HG02798 (cell line): ENCODE results near the gene GRHL1.
"Not testable (repeated sequence)": the region's sequence is repeated elsewhere in the genome, so short reads cannot be mapped to it uniquely, and the experiment has no call there.

Experiments
- ATAC-seq: cut with Tn5 transposase; IDR thresholded peaks from one replicate; pipeline ENCODE4 v1.9.1; 2021; ENCODE audit warnings: mild to moderate bottlenecking; ENCODE audit not compliant: unreplicated experiment, poor library complexity

GRHL1 gene

DNA sequence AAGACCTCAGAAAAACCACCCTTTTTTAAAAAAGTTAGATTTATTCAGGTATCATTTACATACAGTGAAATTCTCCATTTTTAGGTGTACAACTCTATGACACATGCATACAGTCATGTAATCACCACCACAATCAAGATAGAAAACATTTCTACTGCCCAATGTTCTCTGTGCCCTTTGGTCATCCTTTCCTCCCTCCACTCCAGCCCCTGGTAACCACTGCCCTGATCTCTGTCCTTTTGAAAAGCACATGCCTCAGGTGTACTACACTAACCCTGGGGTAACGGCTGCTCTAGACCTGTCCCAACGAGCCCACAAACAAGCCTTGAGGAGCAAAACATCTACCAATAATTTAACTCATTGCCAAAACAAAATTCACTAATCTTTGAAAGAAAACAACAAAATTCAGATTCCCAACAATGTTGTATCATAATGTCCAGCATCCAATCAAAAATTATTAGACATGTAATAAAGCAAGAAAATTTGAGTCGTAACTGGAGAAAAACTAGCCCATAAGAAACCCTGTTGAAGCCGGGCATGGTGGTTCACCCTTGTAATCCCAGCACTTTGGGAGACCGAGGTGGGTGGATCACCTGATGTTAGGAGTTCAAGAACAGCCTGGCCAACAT is 65.9 kb downstream of the GRHL1 start:
- ATAC-seq, result no peak

DNA sequence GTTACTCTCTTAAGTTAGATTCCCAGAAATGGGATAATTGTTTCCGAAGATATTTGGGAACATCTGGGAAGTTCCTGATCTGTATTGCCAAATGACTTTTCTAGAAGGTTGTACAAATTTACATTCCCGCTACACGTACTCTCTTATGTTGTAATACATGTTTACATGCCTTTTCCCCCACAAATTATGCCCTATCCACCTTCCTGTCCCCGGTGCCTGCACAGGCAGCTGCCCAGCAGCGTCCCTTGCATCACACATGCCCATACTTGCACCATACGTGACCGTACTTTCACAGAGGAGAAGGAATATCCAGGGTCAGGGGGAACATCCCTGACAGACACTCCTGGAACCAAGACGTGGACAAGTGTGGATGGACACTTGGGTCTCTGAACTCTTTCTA is 67.7 kb downstream of the GRHL1 start:
- ATAC-seq, result no peak

DNA sequence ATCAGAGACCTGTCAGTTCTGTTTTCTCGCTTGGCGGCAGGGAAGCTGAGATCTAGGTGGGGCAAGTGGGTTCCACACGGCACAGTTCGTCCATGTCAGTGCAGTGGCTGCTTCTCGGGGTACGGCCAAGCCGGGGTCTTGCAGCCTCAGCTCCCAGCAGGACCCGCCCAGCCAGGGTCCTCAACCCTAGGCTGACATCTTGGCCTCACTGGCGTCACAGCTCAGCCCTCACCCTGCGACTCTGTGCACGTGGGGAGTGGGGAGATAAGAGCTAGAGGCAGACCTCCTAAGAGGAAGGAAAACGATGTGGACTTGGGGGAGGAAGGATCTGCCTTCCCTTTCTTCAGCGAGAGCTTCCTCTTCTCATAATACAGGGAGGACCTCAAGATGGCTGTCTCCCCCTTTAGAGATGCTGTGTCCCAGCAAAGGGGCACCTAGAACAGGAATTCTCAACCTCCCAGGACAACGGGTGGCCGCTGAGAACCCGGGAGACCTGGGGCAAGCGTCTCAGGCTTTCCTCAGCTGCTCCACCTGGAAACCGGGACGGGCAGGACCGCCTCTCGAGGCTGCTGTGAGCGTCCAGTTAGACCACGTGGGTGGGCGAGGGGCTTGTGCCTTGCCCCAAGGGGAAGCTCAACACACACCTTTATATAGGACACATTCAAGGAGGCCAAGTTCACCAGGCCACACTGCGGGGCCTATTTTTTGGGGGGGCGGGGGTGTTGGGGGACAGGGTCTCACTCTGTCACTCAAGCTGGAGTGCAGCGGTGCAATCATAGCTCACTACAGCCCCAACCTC is 68.3 kb downstream of the GRHL1 start:
- ATAC-seq, result no peak

DNA sequence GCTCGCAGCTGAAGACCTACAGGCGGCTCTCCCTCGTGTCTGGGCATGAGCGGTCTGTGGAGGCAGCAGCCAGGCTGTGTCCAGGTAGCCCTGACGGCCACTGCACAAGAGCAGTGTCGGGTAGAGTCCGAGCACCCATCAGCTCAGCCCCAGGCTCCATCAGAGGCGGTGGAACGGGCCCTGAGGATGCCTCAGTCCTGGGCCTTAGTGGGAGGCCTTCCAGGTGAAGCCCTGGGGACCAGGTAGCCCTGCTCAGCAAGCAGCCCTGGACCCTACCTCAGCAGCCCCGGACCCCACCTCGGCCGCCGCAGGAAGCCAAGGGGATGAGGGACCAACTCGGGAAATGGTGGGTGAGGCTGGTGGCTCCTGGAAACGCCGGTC is 70.5 kb downstream of the GRHL1 start:
- ATAC-seq, result no peak

DNA sequence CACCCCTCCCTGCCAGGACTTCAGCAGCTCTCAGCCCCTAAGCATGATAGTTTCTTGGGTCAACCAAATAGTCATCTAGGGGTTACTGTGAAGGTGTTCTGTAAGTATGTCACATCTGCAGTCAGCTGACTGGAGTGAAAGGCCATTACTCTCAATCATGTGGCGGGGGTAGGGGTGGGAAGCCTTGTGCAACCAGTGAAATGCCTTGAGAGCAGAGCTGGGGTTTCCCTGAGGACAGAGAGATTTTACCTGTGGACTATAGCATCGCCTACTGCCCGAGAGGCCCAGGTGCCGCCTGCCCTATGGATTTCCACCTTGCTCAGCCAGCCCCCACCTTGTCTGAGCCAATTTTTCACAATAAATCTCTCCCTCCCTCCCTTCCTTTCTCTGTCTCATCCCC is 71.0 kb downstream of the GRHL1 start:
- no peak for ATAC-seq

DNA sequence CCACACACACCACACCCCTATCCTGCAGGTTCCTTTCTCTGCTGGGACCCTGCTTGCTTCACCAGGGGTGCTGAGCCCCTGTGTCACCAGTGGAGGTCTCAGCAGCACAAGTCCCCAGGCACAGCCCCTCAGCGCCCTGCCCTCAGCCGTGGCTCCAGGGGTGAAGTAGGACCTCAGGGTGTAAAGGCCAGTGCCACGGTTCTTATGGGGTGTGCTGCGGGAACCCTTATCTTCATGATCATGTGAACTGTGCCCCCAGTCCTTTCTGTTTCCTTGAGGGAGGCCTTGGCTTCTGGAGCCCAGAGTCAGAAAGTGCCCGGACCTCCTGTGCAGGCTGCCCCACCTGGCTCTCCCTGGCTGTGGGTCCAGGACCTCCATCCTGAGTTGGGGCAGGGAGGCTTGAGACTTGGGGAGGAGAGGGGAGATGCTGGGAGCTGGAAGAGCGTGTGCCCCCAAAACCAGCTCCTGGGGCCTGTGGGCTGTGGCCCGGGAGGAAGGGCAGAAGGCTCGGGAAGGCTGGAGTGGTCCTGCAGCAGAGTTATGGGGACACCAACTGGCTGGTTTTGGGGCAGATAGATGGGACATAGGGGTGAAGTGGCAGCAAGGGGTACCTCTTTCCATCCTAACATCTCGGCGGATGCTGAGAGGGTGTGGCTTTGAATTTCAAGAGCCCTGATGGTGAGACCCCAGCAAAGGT is 71.6 kb downstream of the GRHL1 start:
- no peak for ATAC-seq

DNA sequence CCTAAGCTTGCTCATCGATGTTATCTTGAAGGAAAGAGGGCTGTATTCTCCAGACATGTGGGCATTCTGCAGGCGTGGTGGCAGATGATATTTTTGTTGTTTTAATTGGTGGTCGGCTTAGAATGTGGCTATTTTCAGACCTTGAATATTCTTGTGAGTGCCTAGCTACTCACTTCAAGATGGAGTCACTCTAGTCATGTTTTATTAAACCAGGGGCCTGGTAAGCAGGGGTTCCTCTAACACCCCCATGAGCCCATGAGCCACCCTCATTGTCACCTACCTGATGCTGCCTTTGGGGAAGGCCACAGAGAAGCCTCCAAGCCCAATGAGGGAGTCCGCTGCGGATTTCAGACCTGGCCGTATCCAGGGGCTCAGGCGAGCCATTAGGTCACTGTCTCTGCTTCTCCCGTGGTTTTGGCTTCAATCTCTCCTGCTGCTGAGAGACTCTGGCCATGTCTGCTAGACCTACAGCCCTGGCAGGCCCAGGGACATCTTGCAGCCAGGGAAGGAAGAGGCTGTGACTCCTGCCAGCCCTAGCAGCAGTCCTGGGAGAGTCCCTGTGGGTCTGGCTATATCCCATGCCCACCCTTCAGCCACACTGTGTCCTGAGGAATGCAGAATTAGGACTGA is 75.6 kb downstream of the GRHL1 start:
- no peak for ATAC-seq

DNA sequence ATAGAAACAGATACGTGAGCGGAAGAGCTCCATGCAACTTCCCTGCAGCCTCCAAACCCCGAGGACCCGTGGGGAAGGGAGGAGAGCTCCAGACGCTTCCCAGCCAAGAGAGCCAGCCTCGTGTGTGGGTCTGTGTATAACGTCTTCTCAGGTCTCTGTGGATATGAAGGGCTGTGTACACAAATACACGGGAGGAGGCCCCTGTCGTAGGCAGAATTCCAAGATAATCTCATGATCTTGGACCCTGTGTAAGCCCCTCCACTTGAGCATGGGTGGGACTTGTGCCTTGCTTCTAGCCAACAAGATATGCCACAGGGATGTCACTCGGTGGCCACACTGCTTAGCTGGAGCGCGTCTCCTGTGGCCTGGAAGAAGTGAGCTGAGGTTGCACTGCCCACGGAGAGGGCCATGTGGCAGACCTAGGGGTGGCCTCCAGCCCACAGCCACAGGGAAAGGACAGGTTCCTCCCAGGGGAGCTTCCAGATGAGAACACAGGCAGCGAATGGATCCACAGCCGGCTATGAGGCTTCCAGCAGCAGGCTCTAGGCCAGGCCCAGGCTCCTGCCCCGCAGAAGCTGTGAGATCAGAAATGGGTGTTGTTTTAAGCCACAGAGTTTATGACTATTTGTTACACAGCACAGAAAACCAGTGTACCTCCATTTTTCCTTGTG is 76.3 kb downstream of the GRHL1 start:
- ATAC-seq, result no peak

DNA sequence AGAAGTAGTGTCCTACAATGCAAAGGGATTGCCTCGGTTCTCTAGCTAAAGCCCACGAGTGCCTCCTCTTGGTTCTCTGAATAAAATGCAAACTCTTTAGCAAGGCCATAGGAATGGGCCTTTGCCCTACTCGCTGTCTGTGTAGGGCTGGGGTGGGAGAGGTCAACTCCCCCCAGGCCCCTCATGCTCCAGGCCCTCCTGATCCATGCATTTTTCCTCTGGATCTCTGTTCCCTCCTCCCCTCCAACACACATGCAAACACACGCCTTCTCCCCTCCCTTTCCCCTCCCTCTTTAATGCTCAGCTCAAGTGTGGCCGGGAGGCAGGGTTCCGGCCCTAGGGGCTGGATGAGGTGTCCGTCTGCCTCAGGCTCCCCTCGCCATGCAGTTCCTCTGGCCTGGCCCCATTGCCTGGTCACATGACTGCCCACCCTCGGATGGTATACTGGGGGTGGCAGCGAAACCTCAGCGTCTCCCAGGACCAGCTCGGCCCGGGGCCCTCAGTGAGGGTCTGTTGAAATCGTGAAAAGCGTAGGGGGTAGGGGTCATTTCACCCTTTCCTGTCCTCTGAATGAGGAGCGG is 77.0 kb downstream of the GRHL1 start:
- no peak for ATAC-seq

DNA sequence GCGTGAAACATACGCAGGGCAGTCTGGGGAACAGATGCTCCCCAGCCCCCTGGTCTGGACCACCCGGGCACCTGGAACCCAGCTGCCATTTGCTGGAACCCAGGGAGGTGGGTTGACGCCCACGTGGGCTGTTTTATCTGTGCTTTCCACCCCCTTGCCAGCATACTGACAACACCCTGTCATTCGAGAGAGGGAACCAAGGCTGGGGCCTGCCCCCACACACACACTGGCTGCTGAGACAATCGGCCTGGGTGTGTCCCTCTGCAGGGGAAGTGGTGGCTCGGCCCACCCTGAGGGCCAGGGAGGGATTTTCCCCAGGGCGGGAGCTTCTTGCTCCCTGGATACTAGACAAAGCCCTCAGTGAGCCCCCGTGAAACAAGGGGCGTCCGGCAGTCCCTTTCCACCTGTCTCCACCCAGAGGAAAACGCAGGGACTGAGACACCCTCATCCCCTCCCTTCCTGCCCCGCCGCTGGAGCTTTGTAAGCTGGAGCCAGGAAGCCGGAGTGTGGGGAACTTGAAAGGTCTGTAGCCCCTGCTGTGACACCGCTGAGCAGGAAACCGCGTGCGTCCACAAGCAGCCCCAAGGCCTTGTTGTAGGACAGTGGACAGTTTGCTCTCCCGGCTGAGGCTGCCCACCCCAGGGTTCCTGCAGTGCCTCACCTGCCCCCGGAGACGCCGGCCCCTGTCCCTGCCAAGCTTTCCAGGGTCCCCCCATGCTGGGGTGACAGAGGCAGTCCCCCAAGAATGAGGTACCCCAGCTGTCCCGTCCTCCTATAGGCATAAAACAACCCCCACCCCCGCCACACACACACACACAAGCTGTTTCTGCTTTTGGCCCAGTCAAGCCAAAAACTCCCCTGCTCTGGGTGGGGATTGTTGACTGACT is 77.7 kb downstream of the GRHL1 start:
- ATAC-seq, result peak; percentile 69

DNA sequence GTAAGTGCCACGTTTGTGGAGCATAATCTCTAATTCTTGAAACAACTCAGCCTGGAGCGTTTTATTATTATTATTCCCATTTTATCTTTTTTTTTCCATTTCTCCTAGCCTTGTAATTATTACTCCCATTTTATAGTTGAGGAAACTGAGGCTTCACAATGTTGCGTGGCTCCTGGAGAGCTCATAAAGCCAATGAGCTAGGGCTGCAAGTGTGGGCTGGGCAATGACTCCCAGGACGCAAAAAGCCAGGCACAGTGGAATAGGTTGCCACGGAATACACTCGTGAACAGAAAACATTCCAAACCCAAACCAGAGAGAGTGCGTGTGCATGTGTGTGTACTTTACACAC is 78.4 kb downstream of the GRHL1 start:
- no peak for ATAC-seq

DNA sequence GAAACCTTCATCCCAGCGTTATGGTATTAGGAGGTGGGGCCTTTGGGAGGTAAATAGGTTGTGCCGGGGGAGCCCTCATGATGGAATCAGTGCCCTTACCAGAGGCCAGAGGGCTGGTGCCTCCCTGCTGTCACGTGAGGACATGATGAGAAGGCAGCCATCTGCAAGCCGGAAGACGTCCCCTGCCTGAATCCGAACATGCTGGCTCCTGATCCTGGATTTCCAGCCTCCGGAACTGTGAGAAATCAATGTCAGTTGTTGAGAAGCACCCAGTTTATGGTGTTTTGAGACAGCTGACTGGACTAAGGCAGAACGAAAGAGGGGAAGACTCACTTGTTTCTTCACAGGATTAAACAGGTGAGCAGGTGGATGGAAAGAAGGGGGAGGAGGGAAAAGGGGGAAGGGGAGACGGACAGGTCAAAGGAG is 78.8 kb downstream of the GRHL1 start:
- no peak for ATAC-seq

DNA sequence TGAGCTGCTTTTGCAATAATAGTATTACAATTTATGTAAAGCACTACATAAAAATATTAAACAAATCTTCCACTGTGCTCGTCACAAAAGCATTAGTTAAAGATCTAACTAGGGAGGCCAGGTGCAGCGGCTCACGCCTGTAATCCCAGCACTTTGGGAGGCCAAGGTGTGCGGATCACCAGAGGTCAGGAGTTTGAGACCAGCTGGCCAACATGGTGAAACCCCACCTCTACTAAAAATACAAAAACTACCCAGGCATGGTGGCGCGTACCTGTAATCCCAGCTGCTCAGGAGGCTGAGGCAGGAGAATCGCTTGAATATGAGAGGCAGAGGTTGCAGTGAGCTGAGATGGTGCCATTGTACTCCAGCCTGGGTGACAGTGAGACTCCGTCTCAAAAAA is 79.3 kb downstream of the GRHL1 start:
- ATAC-seq, result not testable (repeated sequence)

DNA sequence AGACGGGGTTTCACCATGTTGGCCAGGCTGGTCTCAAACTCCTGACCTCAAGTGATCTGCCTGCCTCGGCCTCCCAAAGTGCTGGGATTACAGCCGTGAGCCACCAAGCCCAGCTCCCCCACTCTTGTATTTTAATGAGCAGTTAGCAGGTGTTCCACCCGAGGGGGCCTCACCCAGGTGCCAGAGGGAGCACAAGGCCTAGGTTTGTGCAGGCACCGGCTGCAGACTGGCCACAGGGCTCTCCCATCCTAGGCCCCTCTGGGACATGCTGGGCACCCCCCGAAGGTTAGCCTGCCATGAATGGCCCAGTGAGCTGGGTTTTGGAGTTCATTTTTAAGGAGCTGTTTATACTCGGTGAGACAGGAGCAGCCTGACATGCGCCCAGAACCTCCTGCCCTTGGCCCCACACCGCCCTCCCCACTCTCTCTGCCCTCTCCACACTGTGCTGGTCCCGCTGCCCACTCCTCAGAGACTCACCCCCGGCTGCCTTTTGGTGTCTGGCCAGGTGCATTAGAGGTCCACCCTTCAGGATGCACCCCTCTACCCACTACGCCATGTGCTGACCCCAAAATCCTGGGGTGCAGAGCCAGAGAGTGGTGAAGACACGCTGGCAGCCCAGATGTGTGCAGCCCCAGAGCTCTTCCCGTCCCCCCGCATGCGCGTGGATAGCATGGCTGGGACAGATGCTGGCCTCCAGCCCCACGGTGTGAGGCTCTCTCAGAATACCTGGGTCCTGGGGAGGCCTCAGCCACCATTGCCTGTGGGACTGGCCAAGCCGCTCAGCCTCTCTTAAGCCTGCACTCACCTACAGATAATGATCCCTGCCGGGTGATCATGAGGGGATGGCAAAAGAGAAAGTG is 80.6 kb downstream of the GRHL1 start:
- ATAC-seq, result no peak

DNA sequence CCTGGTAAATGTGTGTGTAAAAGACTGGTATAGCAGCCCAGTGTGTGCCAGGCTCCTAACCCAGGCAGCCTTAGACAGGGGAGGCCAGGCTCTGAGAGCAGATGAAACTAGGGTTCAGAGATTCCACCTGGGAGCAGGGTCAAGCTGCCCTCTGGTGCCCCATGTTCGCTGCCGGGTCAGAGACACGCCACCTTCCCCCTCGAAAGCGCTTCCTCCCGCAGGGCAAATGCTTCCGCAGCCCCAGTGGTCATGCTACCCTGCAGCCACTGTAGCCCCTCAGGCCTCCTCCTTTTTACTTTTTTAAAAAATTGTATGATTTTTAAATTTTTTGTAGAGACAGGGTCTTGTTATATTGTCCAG is 81.2 kb downstream of the GRHL1 start:
- ATAC-seq, result no peak

DNA sequence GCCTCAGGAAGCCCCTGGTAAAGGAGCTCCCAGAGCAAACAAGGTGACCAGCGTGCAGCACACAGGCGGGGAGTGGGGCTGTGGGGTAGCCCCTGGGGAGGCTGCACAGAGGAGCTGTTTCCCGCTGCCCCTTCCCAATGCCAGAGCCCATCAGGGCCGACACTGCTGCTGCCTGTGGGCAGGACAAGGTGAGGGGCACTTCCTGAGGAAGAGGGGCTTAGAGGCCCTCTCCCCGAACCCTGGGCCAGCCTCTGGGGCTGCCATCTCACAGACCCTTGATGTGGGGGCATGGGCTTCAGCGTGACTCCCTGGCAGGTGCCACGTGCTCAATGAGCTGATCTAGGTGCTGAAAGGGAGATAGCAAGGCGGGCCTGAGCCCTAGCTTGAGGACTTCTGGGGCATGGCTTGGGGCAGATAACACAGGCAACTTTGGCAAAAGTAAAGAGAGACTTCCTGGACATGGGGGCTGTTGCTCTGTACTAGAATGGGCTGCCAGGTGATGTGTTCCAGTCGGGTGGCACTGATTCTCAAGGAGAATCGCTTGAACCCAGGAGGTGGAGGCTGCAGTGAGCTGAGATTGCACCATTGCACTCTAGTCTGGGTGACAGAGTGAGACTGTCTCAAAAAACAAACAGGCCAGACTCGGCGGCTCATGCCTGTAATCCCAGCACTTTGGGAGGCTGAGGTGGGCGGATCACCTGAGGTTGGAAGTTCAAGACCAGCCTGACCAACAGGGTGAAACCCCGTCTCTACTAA is 81.9 kb downstream of the GRHL1 start:
- no peak for ATAC-seq

DNA sequence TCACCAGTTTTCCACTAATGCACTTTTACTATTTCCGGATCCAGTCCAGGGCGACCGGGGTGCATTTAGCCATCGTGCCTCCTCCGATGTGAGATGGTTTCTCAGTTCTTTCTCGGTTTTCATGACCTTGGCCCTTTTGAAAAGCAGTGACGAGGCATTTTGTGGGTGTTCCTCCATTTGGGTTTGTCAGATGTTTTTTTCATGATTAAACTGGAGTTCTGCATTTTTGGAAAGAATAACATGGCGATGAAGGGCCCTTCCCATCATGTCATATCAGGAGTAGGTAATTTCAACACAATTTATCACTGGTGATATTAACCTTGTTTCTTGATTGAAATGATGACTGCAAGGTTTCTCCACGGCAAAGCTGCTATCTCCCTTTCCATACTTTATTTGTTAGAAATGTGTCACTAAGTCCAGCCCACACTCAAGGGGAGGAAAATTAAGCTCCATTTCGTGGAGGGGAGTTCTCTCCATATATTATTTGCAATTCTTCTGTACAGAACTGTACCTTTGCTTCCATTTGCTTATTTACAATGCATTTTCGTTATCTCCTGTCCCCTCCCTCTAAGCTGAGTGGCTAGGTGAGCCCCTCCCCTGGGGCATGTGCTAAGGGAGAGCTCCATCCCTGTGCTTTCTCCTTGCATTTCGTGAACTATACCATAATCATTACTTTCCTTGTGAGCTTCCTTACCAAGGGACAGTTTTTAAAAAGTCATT is 83.0 kb downstream of the GRHL1 start:
- no peak for ATAC-seq
